Lung (tissue), 12 donors: ENCODE measurements around the gene CYP2A13. TPM values are rescaled to one million over a fixed set of nuclear protein-coding genes. Genes with fewer than 3 reads are reported as not detected.

Experiments
- ATAC-seq: fragments of 200-7000 bp; cut with Tn5 transposase; one replicate; pipeline ENCODE4 v1.9.1; 2020; ENCODE audit warnings: moderate number of reproducible peaks; ENCODE audit not compliant: insufficient read depth, low FRiP score
- DNase-seq, 3 donors: peaks; one replicate each; pipeline ENCODE4 v3.0.0-alpha.2; 2013 to 2017
- H3K27ac ChIP-seq, 2 donors: one replicate each; pipeline ENCODE4 v1.5.1; 2013; ENCODE audit warnings: mild to moderate bottlenecking in 2 of 2, moderate library complexity in 2 of 2, control low read depth in 1 of 2, inconsistent platforms in 1 of 2, low read depth in 1 of 2, low read length in 1 of 2
- H3K27me3 ChIP-seq, 3 donors: one replicate each; pipeline ENCODE4 v1.5.1; 2013; ENCODE audit warnings: low read length in 2 of 3; ENCODE audit not compliant: control insufficient read depth in 3 of 3, insufficient read depth in 3 of 3
- H3K36me3 ChIP-seq, 4 donors: one replicate each; pipeline ENCODE4 v1.5.1; 2013; ENCODE audit warnings: low read length in 4 of 4, mild to moderate bottlenecking in 1 of 4, moderate library complexity in 1 of 4; ENCODE audit not compliant: control insufficient read depth in 4 of 4, insufficient read depth in 4 of 4
- H3K4me1 ChIP-seq, 5 donors: one replicate each; pipeline ENCODE4 v1.5.1; 2013; ENCODE audit warnings: low read length in 5 of 5, mild to moderate bottlenecking in 2 of 5, moderate library complexity in 1 of 5; ENCODE audit not compliant: control insufficient read depth in 5 of 5, insufficient read depth in 5 of 5
- H3K4me3 ChIP-seq: one replicate; pipeline ENCODE4 v1.5.1; 2013; ENCODE audit warnings: mild to moderate bottlenecking, control low read depth, moderate library complexity
- H3K9ac ChIP-seq, 2 donors: one replicate each; pipeline ENCODE4 v1.5.1; 2013; ENCODE audit warnings: low read length in 2 of 2, control low read depth in 1 of 2; ENCODE audit not compliant: insufficient read depth in 1 of 2
- H3K9me3 ChIP-seq, 4 donors: one replicate each; pipeline ENCODE4 v1.5.1; 2013; ENCODE audit warnings: low read length in 3 of 4, mild to moderate bottlenecking in 1 of 4, moderate library complexity in 1 of 4; ENCODE audit not compliant: control insufficient read depth in 4 of 4, insufficient read depth in 3 of 4
- WGBS, 2 donors: extraction: QIAGEN DNeasy Blood & Tissue Kit; methylation state at CpG; one replicate each; pipeline ENCODE4 v1.1.7; 2013; 5-methylcytosine and 5-hydroxymethylcytosine counted together
- polyA plus RNA-seq, 2 donors: library from polyadenylated mRNA; stranded (reverse); fragments of 200-250 nt; gene quantifications; one replicate each; pipeline ENCODE4 v1.2.1, GENCODE V29; 2013
- total RNA-seq, 2 donors: library from RNA; depleted of rRNA in 1 of 2; stranded (reverse); fragments of >200 nt in 1 of 2; gene quantifications; one replicate each; pipeline ENCODE4 v1.2.1, GENCODE V29; 2014 to 2021
- TF ChIP-seq, protein P1 (sequence below): IDR thresholded peaks from 2 replicates; pipeline ENCODE4 v1.5.1; 2012; ENCODE audit warnings: mild to moderate bottlenecking; ENCODE audit errors: control extremely low read depth, extremely low read depth
- donor health status: control.
- donor health status: control.
- donor health status: Bipolar disorder and iron deficiency.
- donor health status: healthy.
- donor health status: DM: yes; HTN: yes; CAD: no.

Gene CYP2A13
- total and polyA plus RNA-seq, 4 donors = 0.18 to 1.3 (median 0.28) TPM

DNA sequence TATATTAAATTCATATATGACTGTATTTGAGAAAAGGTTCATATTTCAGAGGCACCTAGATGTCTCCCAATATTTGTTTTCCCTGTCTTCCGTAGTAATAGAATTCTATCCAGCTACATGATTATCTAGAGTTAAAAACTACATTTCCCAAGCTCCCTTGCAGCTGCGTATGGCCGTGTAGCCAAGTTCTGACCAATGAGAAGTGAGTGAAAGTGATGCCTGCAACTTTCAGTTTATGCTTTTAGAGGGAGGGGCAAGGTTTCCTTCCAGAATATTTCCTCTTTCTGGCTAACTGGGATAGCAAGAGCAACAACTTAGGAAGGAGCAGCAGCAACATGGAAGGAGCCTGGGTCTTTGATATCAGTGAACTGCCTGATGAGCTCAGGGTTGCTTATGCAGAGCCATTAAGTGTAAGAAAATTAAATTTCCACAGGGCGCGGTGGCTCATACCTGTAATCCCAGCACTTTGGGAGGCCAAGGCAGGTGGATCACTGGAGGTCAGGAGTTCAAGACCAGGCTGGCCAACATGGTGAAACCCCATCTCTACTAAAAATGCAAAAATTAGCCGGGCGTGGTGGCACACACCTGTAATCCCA lies 23.2 kb upstream of the CYP2A13 start:
- no peak overlapping the region for H3K27ac ChIP-seq
- H3K36me3 ChIP-seq = no peaks in the 10 kb centered on the region
- WGBS, 2 donors = 67 to 68% methylated on average over 7 of the region's 7 CpGs
- no peaks in the 10 kb centered on the region for H3K4me1 ChIP-seq
- H3K9ac ChIP-seq = no peak overlapping the region
- no peaks in the 10 kb centered on the region for H3K9me3 ChIP-seq
- H3K4me3 ChIP-seq = no peak overlapping the region
- DNase-seq (peak in 2 of 3 donors; percentile 13 to 20), ATAC-seq (no peak)
- H3K27me3 ChIP-seq = peaks cover 0 to 3% (median 0%) of the 10 kb centered on the region in 3 donors
- TF ChIP-seq, protein P1, sequence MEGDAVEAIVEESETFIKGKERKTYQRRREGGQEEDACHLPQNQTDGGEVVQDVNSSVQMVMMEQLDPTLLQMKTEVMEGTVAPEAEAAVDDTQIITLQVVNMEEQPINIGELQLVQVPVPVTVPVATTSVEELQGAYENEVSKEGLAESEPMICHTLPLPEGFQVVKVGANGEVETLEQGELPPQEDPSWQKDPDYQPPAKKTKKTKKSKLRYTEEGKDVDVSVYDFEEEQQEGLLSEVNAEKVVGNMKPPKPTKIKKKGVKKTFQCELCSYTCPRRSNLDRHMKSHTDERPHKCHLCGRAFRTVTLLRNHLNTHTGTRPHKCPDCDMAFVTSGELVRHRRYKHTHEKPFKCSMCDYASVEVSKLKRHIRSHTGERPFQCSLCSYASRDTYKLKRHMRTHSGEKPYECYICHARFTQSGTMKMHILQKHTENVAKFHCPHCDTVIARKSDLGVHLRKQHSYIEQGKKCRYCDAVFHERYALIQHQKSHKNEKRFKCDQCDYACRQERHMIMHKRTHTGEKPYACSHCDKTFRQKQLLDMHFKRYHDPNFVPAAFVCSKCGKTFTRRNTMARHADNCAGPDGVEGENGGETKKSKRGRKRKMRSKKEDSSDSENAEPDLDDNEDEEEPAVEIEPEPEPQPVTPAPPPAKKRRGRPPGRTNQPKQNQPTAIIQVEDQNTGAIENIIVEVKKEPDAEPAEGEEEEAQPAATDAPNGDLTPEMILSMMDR = no peak

GRCh38 chr19:41076286-41076685 lies 12.0 kb upstream of the CYP2A13 start:
- no peak overlapping the region for H3K9ac ChIP-seq
- H3K9me3 ChIP-seq = peaks cover 0 to 2% (median under 1%) of the 10 kb centered on the region in 4 donors
- no peaks in the 10 kb centered on the region for H3K27me3 ChIP-seq
- ATAC-seq (no peak), DNase-seq (no peak)
- H3K27ac ChIP-seq = no peak overlapping the region
- H3K4me1 ChIP-seq = no peaks in the 10 kb centered on the region
- TF ChIP-seq, protein P1 = no peak
- no peak overlapping the region for H3K4me3 ChIP-seq
- no peaks in the 10 kb centered on the region for H3K36me3 ChIP-seq
- 82 to 90% methylated on average over 3 of the region's 3 CpGs for WGBS, 2 donors

GRCh38 chr19:41083516-41083915 lies 4.7 kb upstream of the CYP2A13 start:
- DNase-seq (peak in 2 of 3 donors; percentile 1 to 9), ATAC-seq (no peak)
- H3K4me3 ChIP-seq = no peak overlapping the region
- H3K9ac ChIP-seq = no peak overlapping the region
- WGBS, 2 donors = 68 to 69% methylated on average over 2 of the region's 2 CpGs
- TF ChIP-seq, protein P1 = no peak
- H3K27me3 ChIP-seq = peaks cover 0 to 11% (median under 1%) of the 10 kb centered on the region in 3 donors
- no peak overlapping the region for H3K27ac ChIP-seq
- peaks cover 0 to 9% (median 1%) of the 10 kb centered on the region in 4 donors for H3K9me3 ChIP-seq
- H3K36me3 ChIP-seq = no peaks in the 10 kb centered on the region
- no peaks in the 10 kb centered on the region for H3K4me1 ChIP-seq
